Lung (tissue), 12 donors: ENCODE results near the gene UBE2G2. TPM values are rescaled to one million over a fixed set of nuclear protein-coding genes. Genes with fewer than 3 reads are reported as not detected.

Experiments used
- ATAC-seq: fragments of 200-7000 bp; cut with Tn5 transposase; one replicate; pipeline ENCODE4 v1.9.1; 2020; ENCODE audit warnings: moderate number of reproducible peaks; ENCODE audit not compliant: insufficient read depth, low FRiP score
- DNase-seq, 3 donors: peaks; one replicate each; pipeline ENCODE4 v3.0.0-alpha.2; 2013 to 2017
- H3K27ac ChIP-seq, 2 donors: one replicate each; pipeline ENCODE4 v1.5.1; 2013; ENCODE audit warnings: mild to moderate bottlenecking in 2 of 2, moderate library complexity in 2 of 2, control low read depth in 1 of 2, inconsistent platforms in 1 of 2, low read depth in 1 of 2, low read length in 1 of 2
- H3K27me3 ChIP-seq, 3 donors: one replicate each; pipeline ENCODE4 v1.5.1; 2013; ENCODE audit warnings: low read length in 2 of 3; ENCODE audit not compliant: control insufficient read depth in 3 of 3, insufficient read depth in 3 of 3
- H3K36me3 ChIP-seq, 4 donors: one replicate each; pipeline ENCODE4 v1.5.1; 2013; ENCODE audit warnings: low read length in 4 of 4, mild to moderate bottlenecking in 1 of 4, moderate library complexity in 1 of 4; ENCODE audit not compliant: control insufficient read depth in 4 of 4, insufficient read depth in 4 of 4
- H3K4me1 ChIP-seq, 5 donors: one replicate each; pipeline ENCODE4 v1.5.1; 2013; ENCODE audit warnings: low read length in 5 of 5, mild to moderate bottlenecking in 2 of 5, moderate library complexity in 1 of 5; ENCODE audit not compliant: control insufficient read depth in 5 of 5, insufficient read depth in 5 of 5
- H3K4me3 ChIP-seq: one replicate; pipeline ENCODE4 v1.5.1; 2013; ENCODE audit warnings: mild to moderate bottlenecking, control low read depth, moderate library complexity
- H3K9ac ChIP-seq, 2 donors: one replicate each; pipeline ENCODE4 v1.5.1; 2013; ENCODE audit warnings: low read length in 2 of 2, control low read depth in 1 of 2; ENCODE audit not compliant: insufficient read depth in 1 of 2
- H3K9me3 ChIP-seq, 4 donors: one replicate each; pipeline ENCODE4 v1.5.1; 2013; ENCODE audit warnings: low read length in 3 of 4, mild to moderate bottlenecking in 1 of 4, moderate library complexity in 1 of 4; ENCODE audit not compliant: control insufficient read depth in 4 of 4, insufficient read depth in 3 of 4
- CTCF ChIP-seq: IDR thresholded peaks from 2 replicates; pipeline ENCODE4 v1.5.1; 2012; ENCODE audit warnings: mild to moderate bottlenecking; ENCODE audit errors: control extremely low read depth, extremely low read depth
- WGBS, 2 donors: extraction: QIAGEN DNeasy Blood & Tissue Kit; methylation state at CpG; one replicate each; pipeline ENCODE4 v1.1.7; 2013; 5-methylcytosine and 5-hydroxymethylcytosine counted together
- polyA plus RNA-seq, 2 donors: library from polyadenylated mRNA; stranded (reverse); fragments of 200-250 nt; gene quantifications; one replicate each; pipeline ENCODE4 v1.2.1, GENCODE V29; 2013
- total RNA-seq, 2 donors: library from RNA; depleted of rRNA in 1 of 2; stranded (reverse); fragments of >200 nt in 1 of 2; gene quantifications; one replicate each; pipeline ENCODE4 v1.2.1, GENCODE V29; 2014 to 2021
- donor health status: control.
- donor health status: control.
- donor health status: Bipolar disorder and iron deficiency.
- donor health status: healthy.
- donor health status: DM: yes; HTN: yes; CAD: no.

The UBE2G2 gene
- total and polyA plus RNA-seq, 4 donors: 35.6 to 93.2 (median 67.5) TPM

GRCh38 chr21:44728716-44729115, 72.9 kb downstream of the UBE2G2 start:
- Histone ChIP-seq H3K36me3 (no peaks in the 10 kb centered on the region), H3K27ac (no peak overlapping the region), H3K27me3 (peaks cover 3 to 9% (median 8%) of the 10 kb centered on the region in 3 donors), H3K4me1 (no peaks in the 10 kb centered on the region), H3K4me3 (no peak overlapping the region), H3K9me3 (no peaks in the 10 kb centered on the region), H3K9ac (no peak overlapping the region)
- WGBS, 2 donors: 84 to 87% methylated on average over 14 of the region's 14 CpGs
- TF ChIP-seq CTCF: no peak
- no peak for ATAC-seq
- DNase-seq: peak in 1 of 3 donors; percentile 9

- DNase-seq (no peak), ATAC-seq (no peak)
- no peak for TF ChIP-seq CTCF
- Histone ChIP-seq H3K4me1 (peaks cover 0 to 5% (median 0%) of the 10 kb centered on the region in 5 donors), H3K27ac (no peak overlapping the region), H3K9ac (no peak overlapping the region), H3K36me3 (no peaks in the 10 kb centered on the region), H3K27me3 (peaks cover 3 to 16% (median 14%) of the 10 kb centered on the region in 3 donors), H3K9me3 (peaks cover 0 to 2% (median 0%) of the 10 kb centered on the region in 4 donors), H3K4me3 (no peak overlapping the region)
- 69 to 75% methylated on average over 9 of the region's 9 CpGs for WGBS, 2 donors
Observed at GRCh38 chr21:44727757-44728156, 73.9 kb downstream of the UBE2G2 start.

- WGBS, 2 donors: 96 to 97% methylated on average over 7 to 8 of the region's 8 CpGs
- peaks cover 0 to 5% (median 0%) of the 10 kb centered on the region in 5 donors for H3K4me1 ChIP-seq
- no peaks in the 10 kb centered on the region for H3K36me3 ChIP-seq
- H3K4me3 ChIP-seq: no peak overlapping the region
- no peak overlapping the region for H3K9ac ChIP-seq
- TF ChIP-seq CTCF: no peak
- no peak for ATAC-seq
- peaks cover 3 to 20% (median 18%) of the 10 kb centered on the region in 3 donors for H3K27me3 ChIP-seq
- no peak overlapping the region for H3K27ac ChIP-seq
- peak in 1 of 3 donors; percentile 11 for DNase-seq
- H3K9me3 ChIP-seq: peaks cover 0 to 2% (median 0%) of the 10 kb centered on the region in 4 donors
Observed at GRCh38 chr21:44727321-44727720, 74.3 kb downstream of the UBE2G2 start.

- peaks cover 0 to 2% (median 0%) of the 10 kb centered on the region in 4 donors for H3K9me3 ChIP-seq
- H3K4me1 ChIP-seq: peaks cover 0 to 5% (median 0%) of the 10 kb centered on the region in 5 donors
- peaks cover 3 to 20% (median 18%) of the 10 kb centered on the region in 3 donors for H3K27me3 ChIP-seq
- peak in 1 of 3 donors; percentile 1 for DNase-seq
- H3K36me3 ChIP-seq: no peaks in the 10 kb centered on the region
- H3K4me3 ChIP-seq: no peak overlapping the region
- WGBS, 2 donors: 76 to 79% methylated on average over 6 of the region's 6 CpGs
- no peak for ATAC-seq
- H3K27ac ChIP-seq: no peak overlapping the region
- no peak for TF ChIP-seq CTCF
- H3K9ac ChIP-seq: no peak overlapping the region
Observed at GRCh38 chr21:44726826-44727225, 74.8 kb downstream of the UBE2G2 start.
